Right lung (tissue), 5 donors: Measurements from ENCODE around the gene RAB34. TPM values are rescaled to one million over a fixed set of nuclear protein-coding genes. Genes with fewer than 3 reads are reported as not detected.
"Not testable (repeated sequence)": the region's sequence is repeated elsewhere in the genome, so short reads cannot be mapped to it uniquely, and the experiment has no call there.

ENCODE experiments used
- DNase-seq, 2 donors: peaks; one replicate each; pipeline ENCODE4 v3.0.0-alpha.2; 2013
- polyA plus RNA-seq, 5 donors: library from polyadenylated mRNA; unstranded; fragments of 120-200 nt; gene quantifications; one replicate each; pipeline versions ENCODE4 v1.2.1 to v1.2.3, GENCODE V29; 2013; ENCODE audit warnings: inconsistent platforms in 1 of 5, low replicate concordance in 1 of 5; ENCODE audit not compliant: insufficient read length in 5 of 5, insufficient read depth in 1 of 5

Gene RAB34
- polyA plus RNA-seq, 5 donors: 180 to 195 (median 187) TPM

DNA sequence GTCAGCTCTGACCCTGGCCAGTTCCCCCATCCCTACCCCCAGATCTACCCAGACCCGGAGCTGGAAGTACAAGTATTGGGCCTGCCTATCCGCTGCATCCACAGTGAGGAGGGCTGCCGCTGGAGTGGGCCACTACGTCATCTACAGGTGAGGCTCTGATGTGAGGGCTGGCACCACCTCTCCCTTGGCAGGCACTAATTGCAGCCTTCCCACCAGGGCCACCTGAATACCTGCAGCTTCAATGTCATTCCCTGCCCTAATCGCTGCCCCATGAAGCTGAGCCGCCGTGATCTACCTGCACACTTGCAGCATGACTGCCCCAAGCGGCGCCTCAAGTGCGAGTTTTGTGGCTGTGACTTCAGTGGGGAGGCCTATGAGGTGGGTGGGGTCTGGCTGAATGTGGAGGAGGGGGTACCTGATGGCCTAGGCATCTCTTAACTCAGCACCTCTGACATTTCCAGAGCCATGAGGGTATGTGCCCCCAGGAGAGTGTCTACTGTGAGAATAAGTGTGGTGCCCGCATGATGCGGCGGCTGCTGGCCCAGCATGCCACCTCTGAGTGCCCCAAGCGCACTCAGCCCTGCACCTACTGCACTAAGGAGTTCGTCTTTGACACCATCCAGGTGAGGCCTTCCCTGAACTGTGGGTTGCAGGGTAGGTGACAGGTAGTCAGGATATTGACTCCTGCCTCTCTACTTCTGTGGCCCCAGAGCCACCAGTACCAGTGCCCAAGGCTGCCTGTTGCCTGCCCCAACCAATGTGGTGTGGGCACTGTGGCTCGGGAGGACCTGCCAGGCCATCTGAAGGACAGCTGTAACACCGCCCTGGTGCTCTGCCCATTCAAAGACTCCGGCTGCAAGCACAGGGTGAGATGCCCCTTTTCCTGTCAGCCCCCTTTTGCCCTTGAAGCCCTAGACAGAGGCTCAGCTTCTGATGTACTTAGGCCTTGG is 30.4 kb upstream of the RAB34 start:
- no peak for DNase-seq

DNA sequence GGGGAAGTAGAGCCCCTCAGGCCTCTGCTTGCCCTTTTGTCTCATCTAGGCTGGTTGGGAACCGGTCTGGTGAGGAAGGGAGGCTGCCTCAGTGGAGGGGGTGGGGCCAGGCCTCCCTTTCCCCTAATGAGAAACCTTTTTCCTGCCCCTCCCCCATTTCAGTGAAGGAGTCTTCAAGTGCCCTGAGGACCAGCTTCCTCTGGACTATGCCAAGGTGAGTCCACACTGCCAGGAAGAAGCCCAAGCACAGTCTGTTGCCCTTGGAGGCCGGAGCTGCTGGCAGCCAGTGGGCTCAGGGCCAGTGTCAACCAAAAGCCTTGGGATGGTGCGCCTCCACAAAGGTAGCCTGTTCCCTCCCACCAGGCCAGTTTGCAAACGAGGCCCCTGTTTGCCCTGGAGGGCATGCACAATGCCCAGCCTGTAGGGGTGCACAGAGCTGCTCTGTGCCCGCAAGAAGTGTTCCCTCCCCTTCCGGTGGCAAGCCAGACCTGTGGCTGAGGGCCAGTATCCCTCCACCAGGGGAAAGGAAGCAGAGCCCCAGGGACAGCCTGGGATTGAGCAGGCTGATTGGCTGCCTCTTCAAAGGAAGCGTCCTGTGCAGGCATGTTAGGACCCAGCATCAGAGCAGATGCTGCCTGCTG is 29.5 kb upstream of the RAB34 start:
- peak; percentile 74 to 75 for DNase-seq

GRCh38 chr17:28746611-28747050 is 29.0 kb upstream of the RAB34 start:
- no peak for DNase-seq

DNA sequence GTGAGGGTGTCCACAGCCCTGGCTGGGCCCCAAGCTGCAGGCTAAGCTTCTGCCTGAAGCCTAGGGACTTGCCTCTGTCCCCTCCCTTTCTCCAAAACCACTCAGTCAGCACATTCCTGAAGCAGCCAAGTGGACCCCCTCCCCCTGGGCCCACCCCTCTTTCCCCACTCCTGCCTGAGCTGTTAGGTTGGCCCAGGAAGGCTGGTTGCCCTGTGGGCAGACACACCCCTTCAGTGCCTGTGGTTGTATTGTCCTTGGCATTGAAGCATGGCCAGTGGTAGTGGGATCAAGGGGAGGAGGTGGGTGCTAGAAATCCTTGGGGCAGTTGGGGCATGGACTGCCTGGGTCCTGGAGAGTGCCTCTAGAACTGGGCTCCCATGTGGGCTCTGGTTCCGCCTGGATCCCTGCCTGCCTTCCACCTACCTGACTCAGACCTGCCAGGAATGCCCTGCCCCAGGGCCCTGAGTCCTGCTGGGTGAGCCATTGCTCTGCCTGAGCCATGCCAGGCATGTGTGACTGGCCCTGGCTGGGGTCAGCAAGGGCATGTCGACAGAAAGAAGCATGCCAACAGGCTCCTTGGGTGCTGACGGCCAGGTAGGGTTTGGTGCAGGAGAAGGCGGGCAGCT is 28.2 kb upstream of the RAB34 start:
- DNase-seq: peak in 1 of 2 donors; percentile 64

DNA sequence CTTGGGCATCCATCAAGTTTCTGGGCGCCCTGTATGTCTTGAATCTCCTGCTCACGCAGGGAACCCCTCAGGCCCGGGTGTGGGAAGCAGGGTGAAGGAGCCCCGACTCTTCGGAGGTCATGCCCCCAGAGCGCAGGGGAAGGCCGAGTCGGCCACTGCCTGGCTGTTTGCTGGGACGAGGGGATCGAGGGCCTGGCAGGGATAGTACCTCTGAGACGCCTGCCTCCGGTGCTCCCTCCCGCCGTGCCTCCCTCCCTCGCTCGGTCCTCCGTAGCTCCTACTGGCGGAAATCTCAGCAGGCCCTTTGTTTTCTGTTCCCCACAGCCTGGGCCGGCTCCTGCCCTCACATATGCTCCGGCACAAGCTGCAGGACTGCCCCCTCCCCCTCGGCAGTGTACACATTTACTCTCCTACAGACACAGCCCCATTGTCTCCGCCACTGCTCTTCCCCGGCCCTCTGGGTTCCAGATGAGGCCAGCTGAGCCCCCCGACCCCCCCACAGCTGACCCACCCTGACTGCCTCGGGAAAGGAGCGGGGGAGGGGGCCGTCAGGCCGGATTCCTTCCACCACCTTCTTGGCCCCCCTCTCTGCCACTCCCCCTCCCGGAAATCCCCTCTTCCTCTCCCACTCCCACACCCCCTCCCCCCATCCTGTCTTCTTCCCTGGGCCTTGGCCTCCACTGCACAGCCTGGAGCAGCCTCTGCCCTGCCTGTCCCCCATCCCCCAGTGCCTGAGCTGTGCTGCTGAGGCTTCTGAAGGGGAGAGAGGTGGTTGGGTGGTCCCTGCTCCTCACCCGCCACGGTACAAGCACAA is 27.5 kb upstream of the RAB34 start:
- DNase-seq: peak; percentile 56 to 68

DNA sequence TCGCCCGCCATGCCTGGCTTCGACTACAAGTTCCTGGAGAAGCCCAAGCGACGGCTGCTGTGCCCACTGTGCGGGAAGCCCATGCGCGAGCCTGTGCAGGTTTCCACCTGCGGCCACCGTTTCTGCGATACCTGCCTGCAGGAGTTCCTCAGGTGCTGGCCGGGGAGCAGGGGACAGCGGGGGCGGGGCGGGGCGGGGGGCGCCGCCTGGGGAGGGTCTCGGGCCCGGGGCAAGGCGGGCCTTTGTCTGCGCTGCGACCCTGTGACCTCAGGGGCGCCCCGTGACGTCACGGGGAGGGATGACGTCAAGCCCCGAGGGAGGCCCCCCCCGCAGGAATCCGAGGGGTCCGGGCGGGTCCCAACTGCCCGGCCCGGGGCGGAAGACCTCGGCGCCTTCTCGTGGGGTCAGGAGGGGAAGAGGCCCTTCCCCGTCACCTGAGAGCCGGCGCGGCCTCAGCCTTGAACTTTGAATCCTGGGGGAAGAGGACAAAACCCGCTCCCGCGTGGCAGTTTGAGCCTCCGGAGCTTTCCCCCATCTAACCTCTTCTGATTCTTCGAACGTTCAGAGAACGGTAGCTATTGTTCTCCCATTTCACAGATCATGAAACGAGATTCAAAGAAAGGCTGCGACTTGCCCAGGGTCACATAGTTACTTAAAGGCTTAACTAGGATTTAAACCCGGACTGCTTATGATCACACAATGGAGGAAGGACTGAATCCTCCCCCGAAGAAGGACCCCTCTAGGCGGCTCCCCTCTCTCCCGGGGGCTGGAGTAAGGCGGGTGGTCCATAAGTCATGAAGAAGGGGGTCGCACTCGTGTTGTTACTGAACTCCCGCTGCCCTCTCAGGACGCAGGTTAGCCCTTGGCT is 26.7 kb upstream of the RAB34 start:
- peak; percentile 60 to 68 for DNase-seq

GRCh38 chr17:28743243-28744103 is 25.8 kb upstream of the RAB34 start, which contains the start of gene TRAF4:
TSS of gene TRAF4 (plus strand) at chr17:28744011. CDS start at chr17:28744113, 102 bp downstream.
- peak; percentile 87 to 89 for DNase-seq

DNA sequence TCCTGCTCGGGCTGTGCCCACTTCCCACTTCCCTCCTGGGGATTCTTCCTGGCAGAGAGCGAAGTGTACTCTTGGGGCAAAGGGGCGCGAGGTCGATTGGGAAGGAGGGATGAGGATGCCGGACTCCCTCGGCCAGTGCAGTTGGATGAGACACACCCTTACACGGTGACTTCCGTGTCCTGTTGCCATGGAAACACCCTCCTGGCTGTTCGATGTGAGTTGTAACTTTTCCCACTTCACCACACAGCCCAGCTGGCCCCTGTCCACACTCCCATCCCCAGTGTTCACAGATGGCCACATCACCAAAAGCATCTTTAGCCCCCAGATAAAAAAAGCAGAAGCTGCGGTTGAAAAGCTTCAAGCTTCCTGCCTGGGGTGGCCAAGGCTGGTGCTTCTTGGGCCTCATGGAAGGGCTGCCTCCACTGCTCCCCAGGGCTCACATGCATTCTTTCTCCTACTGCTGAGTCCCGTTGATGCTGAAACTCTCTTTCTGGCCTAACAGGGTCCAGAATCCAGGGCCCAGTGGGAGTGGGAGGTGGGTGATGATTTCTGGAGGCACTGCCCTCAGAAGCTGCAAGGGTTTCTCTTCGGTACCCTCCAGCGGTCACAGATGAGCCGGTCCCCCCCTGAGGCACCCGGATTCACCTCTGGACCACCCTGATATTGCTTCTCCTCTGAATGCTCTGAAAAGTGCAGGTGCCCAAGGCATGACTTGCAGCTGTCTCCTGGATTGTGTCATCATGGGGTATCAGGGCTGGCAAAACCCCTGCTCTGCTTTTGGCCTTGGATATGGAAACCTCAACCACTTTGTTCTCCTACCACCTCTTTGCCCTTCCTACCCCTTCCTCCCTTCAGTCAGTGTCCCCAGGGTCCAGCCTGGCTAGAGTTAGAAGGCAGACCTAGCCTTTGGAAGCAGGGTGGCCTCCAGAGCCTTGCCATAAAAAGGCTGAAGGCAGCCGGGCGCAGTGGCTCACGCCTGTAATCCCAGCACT is 24.0 kb upstream of the RAB34 start:
- DNase-seq: no peak

GRCh38 chr17:28740406-28741357 is 23.0 kb upstream of the RAB34 start:
- DNase-seq: no peak

GRCh38 chr17:28738680-28739384 is 21.2 kb upstream of the RAB34 start:
- no peak for DNase-seq

- no peak for DNase-seq
Measured at GRCh38 chr17:28737770-28738679, 20.4 kb upstream of the RAB34 start.

- no peak for DNase-seq
Measured at GRCh38 chr17:28737316-28737715, 19.6 kb upstream of the RAB34 start.

DNA sequence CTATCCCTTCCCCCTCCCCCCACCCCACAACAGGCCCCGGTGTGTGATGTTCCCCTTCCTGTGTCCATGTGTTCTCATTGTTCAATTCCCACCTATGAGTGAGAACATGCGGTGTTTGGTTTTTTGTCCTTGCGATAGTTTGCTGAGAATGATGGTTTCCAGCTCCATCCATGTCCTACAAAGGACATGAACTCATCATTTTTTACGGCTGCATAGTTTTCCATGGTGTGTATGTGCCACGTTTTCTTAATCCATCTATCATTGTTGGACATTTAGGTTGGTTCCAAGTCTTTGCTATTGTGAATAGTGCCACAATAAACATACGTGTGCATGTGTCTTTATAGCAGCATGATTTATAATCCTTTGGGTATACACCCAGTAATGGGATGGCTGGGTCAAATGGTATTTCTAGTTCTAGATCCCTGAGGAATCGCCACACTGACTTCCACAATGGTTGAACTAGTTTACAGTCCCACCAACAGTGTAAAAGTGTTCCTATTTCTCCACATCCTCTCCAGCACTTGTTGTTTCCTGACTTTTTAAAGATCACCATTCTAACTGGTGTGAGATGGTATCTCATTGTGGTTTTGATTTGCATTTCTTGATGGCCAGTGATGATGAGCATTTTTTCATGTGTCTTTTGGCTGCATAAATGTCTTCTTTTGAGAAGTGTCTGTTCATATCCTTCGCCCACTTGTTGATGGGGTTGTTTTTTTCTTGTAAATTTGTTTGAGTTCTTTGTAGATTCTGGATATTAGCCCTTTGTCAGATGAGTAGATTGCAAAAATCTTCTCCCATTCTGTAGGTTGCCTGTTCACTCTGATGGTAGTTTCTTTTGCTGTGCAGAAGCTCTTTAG is 18.5 kb upstream of the RAB34 start:
- DNase-seq: not testable (repeated sequence)

- no peak for DNase-seq
Measured at GRCh38 chr17:28735242-28735722, 17.6 kb upstream of the RAB34 start.
